PC-3 (cell line): ENCODE results near the gene NNAT. TPM values are rescaled to one million over a fixed set of nuclear protein-coding genes. Genes with fewer than 3 reads are reported as not detected.

Source experiments
- ATAC-seq: fragments of 200-7000 bp; cut with Tn5 transposase; 2 replicates; pipeline ENCODE4 v1.9.1; 2020; ENCODE audit warnings: mild to moderate bottlenecking, moderate library complexity
- BruUV-seq: library from RNA; stranded (reverse); fragments of 400-500 nt; replicated peaks from 2 replicates; lab custom pipeline; 2021; lab: Mats Ljungman, UMichigan
- CTCF ChIA-PET: fragments of 300-600 bp; sonication (Branson Sonifier 250); formaldehyde crosslinking; loops from one replicate; lab custom pipeline; 2022; ENCODE audit warnings: antibody characterized with exemption; lab: Charles Lee
- POLR2A ChIA-PET: fragments of 300-600 bp; sonication (Branson Sonifier 250); formaldehyde crosslinking; loops from one replicate; lab custom pipeline; 2022; ENCODE audit warnings: antibody characterized with exemption; ENCODE audit not compliant: unreplicated experiment; lab: Charles Lee
- DNase-seq: peaks from one replicate; pipeline ENCODE4 v3.0.0-alpha.2; 2015
- H2AFZ ChIP-seq: fragments of 300-600 bp; sonication (generic); 2 replicates; pipeline ENCODE4 v1.6.0; 2016; ENCODE audit warnings: antibody characterized with exemption, low read length
- H3F3A ChIP-seq: fragments of 300-600 bp; sonication (generic); one replicate; pipeline ENCODE4 v1.6.0; 2017; ENCODE audit warnings: antibody characterized with exemption, low read length, control low read depth, mild to moderate bottlenecking; ENCODE audit not compliant: unreplicated experiment
- H3K27ac ChIP-seq: fragments of 300-600 bp; sonication (generic); 2 replicates; pipeline ENCODE4 v1.5.1; 2016; ENCODE audit warnings: mild to moderate bottlenecking, low read length
- H3K27me3 ChIP-seq: fragments of 300-600 bp; sonication (generic); 2 replicates; pipeline ENCODE4 v1.6.1; 2016; ENCODE audit warnings: low read length, mixed read lengths
- H3K36me3 ChIP-seq: fragments of 300-600 bp; sonication (generic); 2 replicates; pipeline ENCODE4 v1.6.1; 2016; ENCODE audit warnings: low read depth, mixed run types, low read length, mixed read lengths
- H3K4me1 ChIP-seq: fragments of 300-600 bp; sonication (generic); 2 replicates; pipeline ENCODE4 v1.5.1; 2016; ENCODE audit warnings: low read length; ENCODE audit not compliant: insufficient read depth
- H3K4me2 ChIP-seq: fragments of 300-600 bp; sonication (generic); 2 replicates; pipeline ENCODE4 v1.6.0; 2016; ENCODE audit warnings: low read length
- H3K4me3 ChIP-seq: fragments of 300-600 bp; sonication (generic); 2 replicates; pipeline ENCODE4 v1.5.1; 2016; ENCODE audit warnings: mild to moderate bottlenecking, low read length, mixed read lengths
- H3K79me2 ChIP-seq: fragments of 300-600 bp; sonication (generic); 2 replicates; pipeline ENCODE4 v1.6.1; 2017; ENCODE audit warnings: low read length, mixed read lengths
- H3K9ac ChIP-seq: fragments of 300-600 bp; sonication (generic); 2 replicates; pipeline ENCODE4 v1.6.0; 2016; ENCODE audit warnings: mild to moderate bottlenecking, low read length
- H3K9me2 ChIP-seq: fragments of 300-600 bp; sonication (generic); replicated peaks from 2 replicates; pipeline ENCODE4 v1.6.1; 2016; ENCODE audit warnings: mixed run types, low read length, mixed read lengths
- H3K9me3 ChIP-seq: fragments of 300-600 bp; sonication (generic); 2 replicates; pipeline ENCODE4 v1.6.1; 2016; ENCODE audit warnings: low read length, mixed read lengths
- H4K20me1 ChIP-seq: fragments of 300-600 bp; sonication (generic); 2 replicates; pipeline ENCODE4 v1.6.1; 2016; ENCODE audit warnings: low read length, mixed read lengths
- EZH2 ChIP-seq: fragments of 300-600 bp; sonication (generic); IDR thresholded peaks from one replicate; pipeline ENCODE4 v1.6.1; 2017; ENCODE audit warnings: antibody characterized with exemption, mild to moderate bottlenecking, low read length; ENCODE audit not compliant: unreplicated experiment
- EZH2phosphoT487 ChIP-seq: fragments of 300-600 bp; sonication (generic); IDR thresholded peaks from 2 replicates; pipeline ENCODE4 v1.6.1; 2018; ENCODE audit warnings: mild to moderate bottlenecking, antibody characterized with exemption, low read length, borderline replicate concordance
- intact Hi-C: fragments of 100-400 bp; cut with micrococcal nuclease; formaldehyde crosslinking; loops from 2 replicates; pipeline ENCODE4 v1.9.0; 2023
- total RNA-seq: library from RNA; depleted of rRNA; stranded (reverse); fragments of >200 nt; gene quantifications from 2 replicates; pipeline ENCODE4 v1.2.3, GENCODE V29; 2014
- TF ChIP-seq, protein P1 (sequence below): fragments of 300-600 bp; sonication (generic); conservative IDR thresholded peaks from 2 replicates; pipeline ENCODE4 v1.5.1; 2017; ENCODE audit warnings: antibody characterized with exemption, low read depth, mild to moderate bottlenecking, low read length

Gene NNAT
- total RNA-seq, 1 experiment from 2014 or later = not detected

DNA sequence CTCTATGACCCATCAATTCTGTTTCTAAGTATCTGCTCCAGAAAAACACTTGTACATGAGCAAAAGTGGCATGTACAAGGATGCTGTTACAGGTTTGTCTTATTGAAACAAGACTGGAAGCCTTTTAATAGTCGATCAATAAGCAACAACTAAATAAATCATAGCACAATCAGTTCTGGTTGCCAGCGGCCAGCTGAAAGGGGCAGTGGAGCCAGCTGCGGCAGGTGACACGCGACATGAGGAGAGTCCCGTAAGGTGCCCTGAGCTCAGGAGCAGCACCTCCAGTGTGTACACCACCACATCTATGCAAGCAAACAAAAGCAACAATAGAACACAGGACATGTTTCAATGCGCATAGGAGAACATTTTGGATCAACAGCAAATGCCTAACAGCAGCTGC lies 20.7 kb upstream of the NNAT start:
- Histone ChIP-seq H3K27ac (no peak overlapping the region), H3K4me3 (no peak overlapping the region), H3K4me2 (no peak overlapping the region), H3K4me1 (peaks cover 11% of the 10 kb centered on the region), H3F3A (no peaks in the 10 kb centered on the region), H3K79me2 (no peaks in the 10 kb centered on the region), H4K20me1 (no peaks in the 10 kb centered on the region), H2AFZ (no peak overlapping the region), H3K27me3 (no peaks in the 10 kb centered on the region), H3K36me3 (peaks cover 3% of the 10 kb centered on the region; the same call in 1 of the 2 replicates), H3K9ac (no peak overlapping the region), H3K9me3 (no peaks in the 10 kb centered on the region), H3K9me2 (no peaks in the 10 kb centered on the region)
- intact Hi-C loops = loop anchor here (10.0 kb wide), 1 partner anchor 56 kb away; no protein-coding TSS in a partner anchor
- CTCF ChIA-PET = no interaction called here
- no peak for ATAC-seq
- TF ChIP-seq EZH2phosphoT487 (no peak), EZH2 (no peak)
- no TSS peak for BruUV-seq
- DNase-seq = no peak
- POLR2A ChIA-PET = no interaction called here

DNA sequence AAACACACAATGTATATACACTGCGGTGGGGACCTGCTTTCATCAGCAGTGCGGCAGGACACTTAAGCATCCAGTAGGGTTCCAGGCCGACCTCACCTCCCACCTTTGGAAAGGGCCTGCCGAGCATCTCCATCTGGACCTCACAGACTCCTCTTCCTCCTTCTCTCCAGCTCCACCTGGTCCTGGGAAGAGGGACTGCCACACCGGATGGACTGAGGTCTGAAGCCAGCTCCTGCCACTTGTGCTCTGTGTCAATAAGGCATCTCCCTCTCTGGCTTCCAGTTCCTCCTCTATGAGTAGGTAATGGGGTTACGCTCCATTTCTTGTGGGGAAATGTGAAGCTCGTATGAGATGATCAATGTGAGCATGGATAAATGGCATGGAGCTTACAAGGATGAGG lies 19.1 kb upstream of the NNAT start:
- H3K79me2 ChIP-seq = no peaks in the 10 kb centered on the region
- no TSS peak for BruUV-seq
- TF ChIP-seq EZH2 (no peak), EZH2phosphoT487 (no peak)
- TF ChIP-seq, protein P1, sequence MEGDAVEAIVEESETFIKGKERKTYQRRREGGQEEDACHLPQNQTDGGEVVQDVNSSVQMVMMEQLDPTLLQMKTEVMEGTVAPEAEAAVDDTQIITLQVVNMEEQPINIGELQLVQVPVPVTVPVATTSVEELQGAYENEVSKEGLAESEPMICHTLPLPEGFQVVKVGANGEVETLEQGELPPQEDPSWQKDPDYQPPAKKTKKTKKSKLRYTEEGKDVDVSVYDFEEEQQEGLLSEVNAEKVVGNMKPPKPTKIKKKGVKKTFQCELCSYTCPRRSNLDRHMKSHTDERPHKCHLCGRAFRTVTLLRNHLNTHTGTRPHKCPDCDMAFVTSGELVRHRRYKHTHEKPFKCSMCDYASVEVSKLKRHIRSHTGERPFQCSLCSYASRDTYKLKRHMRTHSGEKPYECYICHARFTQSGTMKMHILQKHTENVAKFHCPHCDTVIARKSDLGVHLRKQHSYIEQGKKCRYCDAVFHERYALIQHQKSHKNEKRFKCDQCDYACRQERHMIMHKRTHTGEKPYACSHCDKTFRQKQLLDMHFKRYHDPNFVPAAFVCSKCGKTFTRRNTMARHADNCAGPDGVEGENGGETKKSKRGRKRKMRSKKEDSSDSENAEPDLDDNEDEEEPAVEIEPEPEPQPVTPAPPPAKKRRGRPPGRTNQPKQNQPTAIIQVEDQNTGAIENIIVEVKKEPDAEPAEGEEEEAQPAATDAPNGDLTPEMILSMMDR = 0 out of 2 replicates have a peak, but pooled peaks have one; percentile 21
- ATAC-seq (peak; percentile 31; the same call in 1 of the 2 replicates), DNase-seq (peak; percentile 22)
- no peaks in the 10 kb centered on the region for H3K9me3 ChIP-seq
- H3K4me3 ChIP-seq = no peak overlapping the region
- H3K9ac ChIP-seq = no peak overlapping the region
- no peak overlapping the region for H3K4me2 ChIP-seq
- H3K9me2 ChIP-seq = no peaks in the 10 kb centered on the region
- no peaks in the 10 kb centered on the region for H3K27me3 ChIP-seq
- POLR2A ChIA-PET = interaction anchor here (0.5 kb wide), 1 partner anchor 8 kb away, joined by 4 read pairs; no protein-coding TSS in a partner anchor
- peaks cover 11% of the 10 kb centered on the region for H3K4me1 ChIP-seq
- H2AFZ ChIP-seq = no peak overlapping the region
- H3K36me3 ChIP-seq = peaks cover 3% of the 10 kb centered on the region; the same call in 1 of the 2 replicates
- no peak overlapping the region for H3K27ac ChIP-seq
- CTCF ChIA-PET = interaction anchor here (0.7 to 1.0 kb wide), 3 partner anchors 23 to 219 kb away, joined by 3 to 4 read pairs (median 3); no protein-coding TSS in a partner anchor
- no peaks in the 10 kb centered on the region for H3F3A ChIP-seq
- intact Hi-C loops = loop anchor here (10.0 kb wide), 1 partner anchor 57 kb away; no protein-coding TSS in a partner anchor
- H4K20me1 ChIP-seq = no peaks in the 10 kb centered on the region

DNA sequence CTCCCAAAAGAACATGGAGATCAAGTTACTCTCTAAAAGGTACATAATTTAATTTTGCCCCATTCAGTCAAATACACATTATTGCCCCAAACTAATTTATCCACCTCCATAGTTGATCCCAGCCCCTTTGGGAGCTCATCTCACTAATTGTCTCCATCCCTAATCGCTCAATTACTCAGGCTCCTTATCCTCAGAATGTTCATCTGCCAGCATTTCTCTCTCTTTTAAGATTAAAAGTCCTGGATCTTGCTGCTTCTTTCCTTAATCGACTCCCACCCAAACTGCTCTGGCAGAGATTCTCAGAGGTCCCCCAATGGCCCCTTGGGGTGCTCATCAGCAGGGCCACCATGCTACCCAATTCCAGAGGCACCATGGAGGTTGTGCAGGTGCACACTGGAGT lies 18.4 kb upstream of the NNAT start:
- H3K4me1 ChIP-seq = peaks cover 11% of the 10 kb centered on the region
- no peak overlapping the region for H3K4me2 ChIP-seq
- no peak overlapping the region for H3K9ac ChIP-seq
- H3K36me3 ChIP-seq = peaks cover 3% of the 10 kb centered on the region; the same call in 1 of the 2 replicates
- no peak overlapping the region for H3K27ac ChIP-seq
- BruUV-seq = no TSS peak
- TF ChIP-seq EZH2phosphoT487 = no peak
- TF ChIP-seq EZH2 = no peak
- TF ChIP-seq, protein P1 = no peak
- H3F3A ChIP-seq = no peaks in the 10 kb centered on the region
- ChIA-PET POLR2A (no interaction called here), CTCF (interaction anchor here (0.7 to 1.0 kb wide), 2 partner anchors 24 to 220 kb away, joined by 3 to 4 read pairs; no protein-coding TSS in a partner anchor)
- H4K20me1 ChIP-seq = no peaks in the 10 kb centered on the region
- intact Hi-C loops = loop anchor here (10.0 kb wide), 1 partner anchor 58 kb away; no protein-coding TSS in a partner anchor
- ATAC-seq (no peak), DNase-seq (no peak)
- no peak overlapping the region for H3K4me3 ChIP-seq
- no peaks in the 10 kb centered on the region for H3K9me3 ChIP-seq
- no peaks in the 10 kb centered on the region for H3K79me2 ChIP-seq
- H3K27me3 ChIP-seq = no peaks in the 10 kb centered on the region
- no peak overlapping the region for H2AFZ ChIP-seq
- H3K9me2 ChIP-seq = no peaks in the 10 kb centered on the region
